K562 (cell line): ENCODE data around the gene RASGRP1.

ENCODE experiments used
- AFF4 ChIP-seq: sonication (generic); formaldehyde crosslinking; IDR thresholded peaks from 2 replicates; pipeline ENCODE4 v1.8.0; 2023; ENCODE audit warnings: mild to moderate bottlenecking, missing genetic modification reagents
- CLOCK ChIP-seq: fragments of 250-450 bp; sonication (Bioruptor Pico); IDR thresholded peaks from 2 replicates; pipeline ENCODE4 v1.4.0; 2020; ENCODE audit warnings: mild to moderate bottlenecking, moderate library complexity, borderline replicate concordance
- CTCF ChIP-seq, 3 experiments: IDR thresholded peaks in 2 of 3; conservative IDR thresholded peaks in 1 of 3; 2 replicates each; pipeline ENCODE4 v1.5.1; 2011 to 2012; ENCODE audit warnings: low read length in 3 of 3, mild to moderate bottlenecking in 3 of 3, control low read depth in 2 of 3, improper control_type of control experiment in 1 of 3, inconsistent platforms in 1 of 3, low read depth in 1 of 3, mixed read lengths in 1 of 3, moderate library complexity in 1 of 3; ENCODE audit not compliant: insufficient read depth in 2 of 3
- PHF8 ChIP-seq: fragments of 200-600 bp; sonication (generic); IDR thresholded peaks from 2 replicates; pipeline ENCODE4 v1.6.1; 2012; ENCODE audit warnings: mixed run types, mild to moderate bottlenecking, inconsistent platforms, low read length, moderate library complexity, borderline replicate concordance
- POLR2A ChIP-seq: fragments of 450-650 bp; conservative IDR thresholded peaks from 2 replicates; pipeline ENCODE4 v1.6.1; 2016
- TAF1 ChIP-seq: IDR thresholded peaks from 2 replicates; pipeline ENCODE4 v1.6.1; 2011; ENCODE audit warnings: mild to moderate bottlenecking, low read length, moderate library complexity; ENCODE audit not compliant: insufficient read depth, control insufficient read depth, severe bottlenecking; ENCODE audit errors: extremely low read depth
- ZNF282 ChIP-seq: sonication (generic); formaldehyde crosslinking; IDR thresholded peaks from 2 replicates; pipeline ENCODE4 v1.8.1; 2023; ENCODE audit warnings: missing genetic modification reagents

- TF ChIP-seq ZNF282 (CRISPR knock-in tag) (no peak), CTCF (IDR thresholded peaks at IDR 0.05 in 2 of 3, conservative IDR thresholded peaks at IDR 0.05 in 1 of 3; ENCODE audit: insufficient read depth in 2 of 3, low read depth in 1 of 3, low read length in 3 of 3) (no peak), PHF8 (no peak), CLOCK (CRISPR knock-in tag) (no peak), POLR2A (no peak), AFF4 (CRISPR knock-in tag) (no peak), TAF1 (no peak)
These were observed 61.1 kb downstream of the RASGRP1 start for GRCh38 chr15:38503496-38503895.
